NCI-H2196 (cell line): ENCODE data around the gene UNKL.

Source experiments
- DNase-seq: peaks from one replicate; lab custom pipeline; 2025; ENCODE audit not compliant: unreplicated experiment; lab: John Stamatoyannopoulos, UW

The UNKL gene

GRCh38 chr16:1356061-1356900 lies 58.2 kb downstream of the UNKL start:
- DNase-seq: no peak

DNA sequence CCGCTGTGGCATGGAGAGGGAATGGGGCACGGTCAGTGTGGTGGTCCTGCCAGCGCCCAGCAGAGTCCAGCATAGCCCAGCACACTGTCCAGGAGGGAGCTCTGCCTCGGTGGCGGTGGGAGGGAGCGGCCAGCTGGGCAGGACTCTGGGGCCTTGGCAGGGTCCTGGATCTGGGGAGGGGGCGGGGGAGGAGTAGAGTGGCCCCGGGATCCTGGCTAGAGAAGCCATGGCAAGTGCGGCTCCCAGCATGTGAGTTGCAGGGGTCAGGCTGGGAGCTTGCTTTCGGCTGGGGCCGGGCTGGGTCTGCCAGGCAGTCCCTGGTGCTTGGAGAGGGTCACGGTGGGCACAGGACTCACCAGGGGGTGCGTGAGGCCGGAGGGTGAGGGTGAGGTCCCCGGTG lies 58.9 kb downstream of the UNKL start:
- DNase-seq: no peak

DNA sequence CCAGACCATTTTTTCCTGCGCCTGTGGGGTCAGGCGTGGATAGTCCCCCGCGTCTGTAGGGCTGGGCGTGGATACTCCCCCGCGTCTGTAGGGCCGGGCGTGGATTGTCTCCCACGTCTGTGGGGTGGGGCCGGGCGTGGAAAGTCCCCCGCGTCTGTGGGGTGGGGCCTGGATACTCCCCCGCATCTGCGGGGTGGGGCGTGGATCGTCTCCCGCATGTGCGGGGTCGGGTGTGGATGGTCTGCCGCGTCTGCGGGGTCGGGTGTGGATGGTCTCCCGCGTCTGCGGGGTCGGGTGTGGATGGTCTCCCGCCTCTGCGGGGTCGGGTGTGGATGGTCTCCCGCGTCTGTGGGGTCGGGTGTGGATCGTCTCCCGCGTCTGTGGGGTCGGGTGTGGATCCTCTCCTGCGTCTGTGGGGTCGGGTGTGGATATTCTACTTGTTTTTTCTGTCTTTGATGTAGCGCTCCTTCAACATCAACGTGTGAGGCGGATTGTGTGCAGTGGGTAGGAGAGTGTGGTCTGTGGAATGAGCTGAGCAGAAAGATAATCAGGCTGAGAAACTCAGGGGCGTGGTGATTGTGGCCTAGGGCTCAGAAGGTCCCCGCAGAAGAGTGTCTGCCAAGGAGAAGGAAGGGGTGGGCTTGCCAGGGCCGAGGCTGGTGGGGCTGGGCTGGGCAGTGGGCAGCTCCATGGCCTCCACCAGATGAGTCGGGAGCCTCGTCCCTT lies 59.5 kb downstream of the UNKL start:
- no peak for DNase-seq

DNA sequence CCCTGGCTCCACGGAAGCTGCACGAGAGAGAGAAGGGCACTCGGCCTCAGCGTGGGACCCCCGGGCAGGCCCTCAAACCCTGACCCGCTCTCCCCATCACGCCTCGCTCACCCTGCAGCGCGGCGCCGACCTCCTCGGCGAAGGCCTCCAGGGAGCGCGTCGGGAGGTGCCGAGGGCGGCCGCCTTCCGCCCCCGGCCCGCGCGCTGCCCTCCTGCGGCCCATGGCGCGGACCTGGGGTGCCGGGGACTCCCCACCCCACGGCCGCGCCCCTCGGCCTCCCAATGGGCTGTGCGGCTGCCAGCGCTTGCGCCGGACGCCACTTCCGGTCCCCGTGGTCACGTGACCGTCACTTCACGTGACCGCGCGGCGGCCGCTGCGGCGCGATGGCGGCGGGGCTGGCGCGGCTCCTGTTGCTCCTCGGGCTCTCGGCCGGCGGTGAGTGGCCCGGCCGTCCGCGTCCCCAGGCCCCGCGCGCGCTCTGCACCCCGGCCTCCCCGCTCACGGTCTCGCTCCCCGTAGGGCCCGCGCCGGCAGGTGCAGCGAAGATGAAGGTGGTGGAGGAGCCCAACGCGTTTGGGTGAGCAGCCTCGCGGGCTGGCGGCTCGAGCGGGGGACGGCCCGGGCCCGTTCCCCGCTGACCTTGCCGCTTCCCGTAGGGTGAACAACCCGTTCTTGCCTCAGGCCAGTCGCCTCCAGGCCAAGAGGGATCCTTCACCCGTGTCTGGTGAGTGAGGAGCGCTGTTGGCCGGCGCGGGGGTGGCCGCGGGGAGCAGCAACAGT lies 62.7 kb downstream of the UNKL start, which contains the start of the genes GNPTG and TSR3:
Gene GNPTG, plus strand, starts transcription at position 350 of the 781 bp plus-strand sequence. Its CDS starts 35 bp downstream, at position 385.
Gene TSR3, minus strand, starts transcription at position 297 of the 781 bp plus-strand sequence. Its CDS starts 74 bp downstream, at position 223.
- DNase-seq: peak; percentile 91

- no peak for DNase-seq
Observed at GRCh38 chr16:1351215-1351581, 63.3 kb downstream of the UNKL start.

- no peak for DNase-seq
Observed at GRCh38 chr16:1350691-1351090, 63.8 kb downstream of the UNKL start.

DNA sequence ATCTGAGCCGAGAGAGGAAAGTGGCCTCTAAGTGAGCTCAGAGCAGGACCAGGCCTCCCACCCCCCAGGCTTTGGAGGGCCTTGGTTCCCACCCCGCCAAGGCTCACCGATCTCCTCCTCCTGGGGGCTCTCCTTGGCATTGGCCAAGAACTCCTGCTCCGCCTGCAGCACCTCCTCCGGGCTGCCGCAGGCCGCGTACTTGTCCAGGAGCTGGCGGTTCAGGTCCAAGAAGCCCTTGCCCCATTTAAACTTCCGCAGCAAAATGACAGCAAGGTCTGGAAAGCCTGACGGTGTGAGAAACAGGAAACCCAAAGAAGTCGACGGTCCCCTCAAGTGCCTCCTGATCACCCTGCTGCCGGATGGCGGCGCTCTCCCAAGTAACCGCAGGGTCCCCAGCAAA lies 64.6 kb downstream of the UNKL start:
- no peak for DNase-seq

DNA sequence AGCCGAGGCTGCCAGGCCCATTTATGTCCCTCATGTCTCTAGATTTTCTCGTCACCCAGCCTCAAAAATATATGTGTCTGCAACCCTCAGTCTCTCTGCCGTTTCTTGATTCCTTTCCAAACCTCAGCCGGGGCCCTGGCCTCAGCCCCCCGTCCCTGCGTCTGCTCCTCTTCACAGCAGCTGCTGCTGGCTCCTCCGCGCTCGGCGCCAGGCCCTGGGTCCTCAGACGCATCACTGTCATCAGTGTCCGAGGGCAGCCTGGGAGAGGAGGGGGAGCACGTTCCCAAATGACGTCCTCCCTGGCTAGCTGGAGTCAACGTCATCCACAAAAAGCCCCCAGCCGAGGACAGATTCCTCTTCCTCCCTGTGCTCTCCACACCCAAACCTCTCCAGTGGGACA lies 65.2 kb downstream of the UNKL start:
- DNase-seq: no peak

- DNase-seq: no peak
Observed at GRCh38 chr16:1348926-1349325, 65.6 kb downstream of the UNKL start.

DNA sequence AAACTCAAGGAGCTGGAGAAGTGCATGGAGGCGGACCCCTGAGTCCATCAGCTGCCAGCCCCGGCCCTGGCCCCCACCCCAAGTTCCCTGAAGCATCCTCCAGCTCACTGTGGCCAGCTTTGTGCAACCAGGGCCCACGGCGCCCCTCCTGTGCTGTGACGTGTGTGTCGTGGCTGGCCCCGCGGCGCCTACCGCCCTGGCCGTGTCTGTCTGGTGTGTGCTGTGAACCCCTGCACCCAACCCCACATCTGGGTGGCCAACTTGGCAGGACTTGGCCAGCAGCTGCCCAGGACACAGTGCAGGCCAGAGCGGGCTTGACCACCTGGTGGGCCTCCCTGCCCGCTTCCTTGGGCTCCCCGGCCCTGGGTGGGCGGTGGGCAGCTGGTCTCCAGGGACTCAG lies 66.1 kb downstream of the UNKL start:
- DNase-seq: no peak

- no peak for DNase-seq
Observed at GRCh38 chr16:1347962-1348361, 66.5 kb downstream of the UNKL start.

GRCh38 chr16:1347286-1347855 lies 67.1 kb downstream of the UNKL start:
- no peak for DNase-seq

- no peak for DNase-seq
Observed at GRCh38 chr16:1346422-1347285, 67.8 kb downstream of the UNKL start.

GRCh38 chr16:1345651-1346421 lies 68.7 kb downstream of the UNKL start:
- no peak for DNase-seq

DNA sequence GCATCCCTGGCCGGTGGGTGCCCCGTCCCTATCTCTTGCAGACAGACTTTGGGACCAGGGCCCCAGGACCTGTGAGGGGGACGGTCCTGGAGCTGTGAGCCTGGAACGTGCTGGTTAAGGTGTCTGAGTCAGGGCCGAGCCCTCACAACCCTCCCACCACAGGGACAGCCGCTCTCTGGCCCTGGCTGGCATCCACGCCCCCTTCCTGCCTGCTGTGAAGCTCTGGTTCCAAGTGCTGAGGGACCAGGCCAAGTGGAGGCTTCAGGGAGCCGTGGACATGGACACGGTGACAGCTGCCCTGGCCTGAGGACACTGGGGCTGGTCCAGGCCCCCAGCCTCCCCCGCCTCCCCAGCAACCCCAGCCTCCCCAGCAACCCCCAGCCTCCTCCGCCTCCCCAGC lies 69.4 kb downstream of the UNKL start:
- DNase-seq: no peak

DNA sequence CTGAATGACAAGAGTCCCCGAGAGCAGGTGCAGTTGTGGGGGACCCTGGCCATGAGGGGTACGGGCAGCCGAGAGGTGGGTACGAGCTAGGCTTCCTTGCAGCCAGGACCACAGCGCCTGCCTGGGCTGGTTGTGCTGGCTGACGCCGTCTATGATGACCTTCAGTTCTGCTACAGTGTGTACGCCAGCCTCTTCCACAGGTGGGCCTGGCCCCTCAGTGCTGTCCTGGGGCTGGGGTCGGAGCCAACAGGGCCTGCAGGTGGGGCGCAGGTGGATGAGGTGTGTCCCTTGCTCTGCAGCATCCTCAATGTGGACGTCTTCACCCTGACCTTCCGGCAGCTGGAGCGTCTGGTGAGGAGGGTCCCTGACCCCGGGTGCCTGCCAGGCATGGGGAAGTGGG lies 70.0 kb downstream of the UNKL start:
- DNase-seq: no peak

- no peak for DNase-seq
Observed at GRCh38 chr16:1343428-1344242, 70.9 kb downstream of the UNKL start.
